CD14-positive monocyte (primary cell): ENCODE results near the gene MEGF9. TPM values are rescaled to one million over a fixed set of nuclear protein-coding genes. Genes with fewer than 3 reads are reported as not detected.

Experiments used
- DNase-seq, 3 donors: peaks; one replicate each; pipeline ENCODE4 v3.0.0-alpha.2; 2011 to 2022
- H2AFZ ChIP-seq: 2 replicates; pipeline ENCODE4 v1.6.0; 2012; ENCODE audit warnings: mild to moderate bottlenecking, low read depth, low read length, inconsistent platforms; ENCODE audit not compliant: insufficient read depth, poor library complexity, severe bottlenecking
- H3K27ac ChIP-seq, 2 donors: 1 replicate in 1 of 2; 2 replicates in 1 of 2; pipeline ENCODE4 v1.5.1; 2012 to 2013; ENCODE audit warnings: low read length in 2 of 2, control low read depth in 1 of 2, inconsistent platforms in 1 of 2, low read depth in 1 of 2, mild to moderate bottlenecking in 1 of 2
- H3K27me3 ChIP-seq, 2 donors: one replicate each; pipeline versions ENCODE4 v1.6.0 to v1.6.1; 2011 to 2013; ENCODE audit warnings: low read length in 2 of 2; ENCODE audit not compliant: control insufficient read depth in 2 of 2, insufficient read depth in 2 of 2
- H3K36me3 ChIP-seq, 2 donors: replicated peaks in 1 of 2; 1 replicate in 1 of 2; 2 replicates in 1 of 2; pipeline versions ENCODE4 v1.5.1 to v1.6.1; 2012 to 2013; ENCODE audit warnings: low read length in 2 of 2, control low read depth in 1 of 2, inconsistent platforms in 1 of 2, mild to moderate bottlenecking in 1 of 2; ENCODE audit not compliant: insufficient read depth in 2 of 2, control insufficient read depth in 1 of 2
- H3K4me1 ChIP-seq, 2 donors: 1 replicate in 1 of 2; 2 replicates in 1 of 2; pipeline versions ENCODE4 v1.5.1 to v1.6.1; 2012 to 2013; ENCODE audit warnings: low read length in 2 of 2, control low read depth in 1 of 2, inconsistent platforms in 1 of 2, mild to moderate bottlenecking in 1 of 2, moderate library complexity in 1 of 2; ENCODE audit not compliant: insufficient read depth in 2 of 2, control insufficient read depth in 1 of 2
- H3K4me2 ChIP-seq: replicated peaks from 2 replicates; pipeline ENCODE3; 2012; ENCODE audit warnings: low read length, moderate library complexity, mild to moderate bottlenecking; ENCODE audit not compliant: poor library complexity, severe bottlenecking; ENCODE audit errors: extremely low read depth
- H3K4me3 ChIP-seq, 3 experiments: fragments of 200-600 bp in 1 of 3; sonication (generic) in 1 of 3; replicated peaks in 1 of 3; 1 replicate in 2 of 3; 2 replicates in 1 of 3; pipeline ENCODE4 v1.5.1; 2011 to 2013; ENCODE audit warnings: low read length in 3 of 3, mild to moderate bottlenecking in 3 of 3, control low read depth in 2 of 3, low read depth in 2 of 3, inconsistent platforms in 1 of 3, moderate library complexity in 1 of 3
- H3K79me2 ChIP-seq: 2 replicates; pipeline ENCODE4 v1.6.0; 2012; ENCODE audit warnings: mild to moderate bottlenecking, control low read depth, inconsistent platforms, low read length, moderate library complexity; ENCODE audit not compliant: insufficient read depth
- H3K9ac ChIP-seq: 2 replicates; pipeline ENCODE4 v1.6.0; 2017; ENCODE audit warnings: low read length, mild to moderate bottlenecking; ENCODE audit not compliant: insufficient read depth, poor library complexity, severe bottlenecking
- H3K9me3 ChIP-seq, 2 donors: replicated peaks in 1 of 2; 1 replicate in 1 of 2; 2 replicates in 1 of 2; pipeline versions ENCODE4 v1.5.1 to v1.6.1; 2012 to 2013; ENCODE audit warnings: low read length in 2 of 2, control low read depth in 1 of 2; ENCODE audit not compliant: control insufficient read depth in 1 of 2, insufficient read depth in 1 of 2
- H4K20me1 ChIP-seq: 2 replicates; pipeline ENCODE4 v1.6.0; 2012; ENCODE audit warnings: mild to moderate bottlenecking, low read length, control low read depth, moderate library complexity; ENCODE audit not compliant: insufficient read depth
- H3K27ac Mint-ChIP-seq, 7 donors: one replicate each; pipeline ENCODE4 v1.8.0; 2020; ENCODE audit warnings: mild to moderate bottlenecking in 7 of 7, mixed read lengths in 7 of 7, moderate library complexity in 6 of 7, inconsistent platforms in 2 of 7
- H3K27me3 Mint-ChIP-seq, 3 donors: one replicate each; pipeline ENCODE4 v1.8.0; 2021 to 2022; ENCODE audit warnings: low read depth in 3 of 3, mild to moderate bottlenecking in 3 of 3, mixed read lengths in 3 of 3, moderate library complexity in 3 of 3, inconsistent platforms in 1 of 3
- H3K36me3 Mint-ChIP-seq, 2 donors: one replicate each; pipeline ENCODE4 v1.8.0; 2020; ENCODE audit warnings: mixed read lengths in 2 of 2, inconsistent platforms in 1 of 2, mild to moderate bottlenecking in 1 of 2
- H3K4me1 Mint-ChIP-seq: one replicate; pipeline ENCODE4 v1.8.0; 2020; ENCODE audit warnings: mild to moderate bottlenecking, mixed read lengths
- H3K4me3 Mint-ChIP-seq, 2 donors: one replicate each; pipeline ENCODE4 v1.8.0; 2020; ENCODE audit warnings: mild to moderate bottlenecking in 2 of 2, mixed read lengths in 2 of 2, moderate library complexity in 1 of 2
- H3K9me3 Mint-ChIP-seq, 7 donors: one replicate each; pipeline ENCODE4 v1.8.0; 2020 to 2022; ENCODE audit warnings: mixed read lengths in 7 of 7, mild to moderate bottlenecking in 6 of 7, moderate library complexity in 6 of 7, inconsistent platforms in 2 of 7
- CTCF ChIP-seq: fragments of 200-600 bp; IDR thresholded peaks from one replicate; pipeline ENCODE4 v1.8.0; 2022; ENCODE audit warnings: antibody characterized with exemption, mild to moderate bottlenecking
- WGBS: methylation state at CpG from one replicate; pipeline ENCODE4 v1.1.5; 2013; ENCODE audit warnings: missing lambda C conversion rate; ENCODE audit not compliant: insufficient coverage; 5-methylcytosine and 5-hydroxymethylcytosine counted together
- intact Hi-C, 2 donors: fragments of 100-400 bp; cut with micrococcal nuclease; formaldehyde crosslinking; loops; one replicate each; pipeline versions ENCODE4 v1.15.0 to v1.15.1; 2023
- polyA plus RNA-seq, 3 donors: library from polyadenylated mRNA; depleted of rRNA in 1 of 3; unstranded in 2 of 3; stranded (reverse) in 1 of 3; fragments of 300-500 nt in 2 of 3; fragments of >200 nt in 1 of 3; fragmentation: Illumina TruSeq in 2 of 3; gene quantifications; 1 replicate in 2 of 3; 2 replicates in 1 of 3; pipeline ENCODE4 v1.2.3, GENCODE V29; 2012 to 2021

The MEGF9 gene
- polyA plus RNA-seq, 3 donors: 45.0 to 92.8 (median 89.7) TPM

- Histone ChIP-seq H3K27me3 (no peaks in the 10 kb centered on the region), H4K20me1 (no peaks in the 10 kb centered on the region), H3K9ac (no peak overlapping the region), H3K4me1 (no peaks in the 10 kb centered on the region), H2AFZ (no peak overlapping the region), H3K36me3 (peaks cover 59 to 73% of the 10 kb centered on the region in 2 donors), H3K27ac (no peak overlapping the region), H3K4me3 (no peak overlapping the region), H3K4me2 (no peak overlapping the region), H3K9me3 (no peaks in the 10 kb centered on the region), H3K79me2 (peaks cover 31% of the 10 kb centered on the region)
- 100% methylated on average over 4 of the region's 5 CpGs for WGBS
- Mint-ChIP-seq H3K27me3 (peaks cover 0 to 2% (median 0%) of the 10 kb centered on the region in 3 donors), H3K4me1 (peaks cover 2% of the 10 kb centered on the region), H3K9me3 (no peaks in the 10 kb centered on the region), H3K4me3 (no peak overlapping the region), H3K36me3 (peaks cover 60 to 68% of the 10 kb centered on the region in 2 donors), H3K27ac (no peak overlapping the region)
- TF ChIP-seq CTCF: no peak
- no peak for DNase-seq
- intact Hi-C loops: loop anchor here in 1 of 2 donors (10.0 kb wide), 1 partner anchor 1525 kb away; the partner anchor contains the start of gene TTLL11
Measured at GRCh38 chr9:120570296-120570695, 144.0 kb downstream of the MEGF9 start.

DNA sequence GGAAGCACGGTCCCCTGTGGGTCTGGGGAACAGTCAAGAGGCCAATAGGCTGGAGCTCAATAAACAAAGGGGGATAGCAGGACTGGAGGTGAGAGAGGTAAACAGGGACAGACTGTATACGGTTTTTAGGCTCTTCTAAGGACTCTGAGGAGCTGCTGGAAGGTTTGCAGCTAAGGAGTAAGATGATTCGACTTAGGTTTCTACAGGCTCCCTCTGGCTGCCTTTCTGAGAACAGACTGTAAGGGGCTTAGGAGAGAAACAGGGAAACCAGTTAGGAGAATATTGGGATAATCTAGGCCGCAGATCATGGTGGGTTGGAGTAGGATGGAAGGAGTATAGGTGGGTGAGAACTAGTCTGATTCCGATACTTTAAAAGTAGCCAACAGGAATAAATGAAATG lies 144.7 kb downstream of the MEGF9 start:
- Histone ChIP-seq H3K27me3 (no peaks in the 10 kb centered on the region), H3K79me2 (peaks cover 29% of the 10 kb centered on the region), H3K27ac (no peak overlapping the region), H3K4me3 (no peak overlapping the region), H3K4me1 (no peaks in the 10 kb centered on the region), H4K20me1 (no peaks in the 10 kb centered on the region), H3K36me3 (peaks cover 65 to 81% of the 10 kb centered on the region in 2 donors), H3K9me3 (no peaks in the 10 kb centered on the region), H3K4me2 (no peak overlapping the region), H3K9ac (no peak overlapping the region), H2AFZ (no peak overlapping the region)
- peaks cover 67 to 75% of the 10 kb centered on the region in 2 donors for H3K36me3 Mint-ChIP-seq
- H3K27ac Mint-ChIP-seq: peak overlapping the region in 1 of 7 donors; percentile 49
- intact Hi-C loops: no loop called here
- peaks cover 4% of the 10 kb centered on the region for H3K4me1 Mint-ChIP-seq
- 98% methylated on average over 5 of the region's 5 CpGs for WGBS
- H3K27me3 Mint-ChIP-seq: peaks cover 0 to 2% (median 0%) of the 10 kb centered on the region in 3 donors
- H3K4me3 Mint-ChIP-seq: no peak overlapping the region
- H3K9me3 Mint-ChIP-seq: no peaks in the 10 kb centered on the region
- TF ChIP-seq CTCF: no peak
- DNase-seq: no peak
